ENCODE measurements around the gene STAP2.
"Not testable (repeated sequence)": the region's sequence is repeated elsewhere in the genome, so short reads cannot be mapped to it uniquely, and the experiment has no call there.

The STAP2 gene

DNA sequence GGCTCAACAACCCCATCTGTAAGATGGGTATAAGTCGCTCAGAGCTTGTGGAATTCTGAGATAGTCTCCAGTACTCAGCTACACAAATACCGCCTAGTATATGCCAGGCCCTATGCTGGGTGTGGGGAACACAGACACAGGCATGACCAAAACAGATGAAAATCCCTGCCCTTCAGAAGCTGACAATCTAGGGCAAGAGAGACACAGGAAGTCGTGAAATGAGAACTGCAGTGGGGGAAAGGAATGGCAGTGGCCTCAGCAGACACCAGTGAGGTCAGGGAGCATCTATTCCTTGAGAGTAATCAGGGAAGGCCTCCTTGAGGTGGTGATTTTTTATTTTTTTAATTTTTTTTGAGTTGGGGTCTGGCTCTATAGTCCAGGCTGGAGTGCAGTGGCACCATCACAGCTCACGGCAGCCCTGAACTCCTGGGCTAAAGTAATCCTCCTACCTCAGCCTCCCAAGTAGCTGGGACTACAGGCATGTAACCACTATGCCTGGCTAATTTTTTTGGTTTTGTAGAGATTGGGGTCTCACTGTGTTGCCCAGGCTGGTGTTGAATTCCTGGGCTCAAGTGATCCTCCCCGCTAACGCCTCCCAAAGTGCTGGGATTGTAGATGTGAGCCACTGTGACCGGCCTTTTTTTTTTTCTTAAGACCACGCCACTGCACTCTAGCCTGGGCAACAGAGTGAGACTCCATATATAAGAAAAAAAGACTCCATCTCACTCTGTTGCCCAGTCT is 39.6 kb downstream of the STAP2 start:
- DNase-seq (ENCODE audit: low read depth in 3 of 3), result no peak

DNA sequence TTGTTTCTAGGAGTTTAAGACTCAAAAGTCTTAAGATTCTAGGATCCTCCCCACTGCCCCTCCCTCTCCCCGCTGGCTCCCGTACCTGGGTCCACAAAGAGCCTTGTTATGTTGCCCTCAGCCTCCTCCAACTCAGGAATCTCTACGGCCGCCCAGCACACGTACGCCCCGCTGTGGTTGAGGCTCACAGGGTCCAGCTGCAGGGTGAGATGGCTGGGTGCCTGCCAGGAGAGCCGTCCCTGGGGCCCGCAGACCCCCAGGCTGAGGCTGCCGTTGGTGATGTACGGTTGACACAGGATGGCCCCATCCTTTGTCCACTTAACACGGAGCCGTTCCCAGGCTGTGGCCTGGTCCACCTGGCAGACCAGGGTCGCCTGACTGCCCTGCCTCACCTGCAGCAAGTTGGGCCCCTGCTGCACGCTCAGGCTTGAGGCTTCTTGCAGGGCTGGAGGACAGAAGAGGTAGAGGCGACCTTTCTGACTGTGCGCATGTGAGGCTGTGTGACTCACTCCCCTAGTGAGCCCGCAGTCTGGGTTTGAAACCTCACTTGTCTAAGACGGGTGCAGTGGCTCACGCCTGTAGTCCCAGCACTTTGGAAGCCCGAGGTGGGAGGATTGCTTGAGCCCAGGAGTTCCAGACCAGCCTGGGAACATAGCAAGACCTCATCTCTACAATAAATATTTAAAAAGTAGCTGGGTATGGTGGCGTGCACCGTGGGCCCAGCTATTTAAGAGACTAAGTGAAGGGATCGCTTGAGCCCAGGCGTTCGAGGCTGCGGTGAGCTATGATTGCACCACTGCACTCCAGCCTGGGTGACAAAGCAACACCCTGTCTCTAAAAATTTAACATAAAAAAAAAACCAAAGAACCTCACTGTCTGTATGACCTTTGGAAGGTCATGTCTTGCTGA is 40.5 kb downstream of the STAP2 start:
- peak in 1 of 3 experiments; percentile 38 for DNase-seq (ENCODE audit: low read depth in 3 of 3)

DNA sequence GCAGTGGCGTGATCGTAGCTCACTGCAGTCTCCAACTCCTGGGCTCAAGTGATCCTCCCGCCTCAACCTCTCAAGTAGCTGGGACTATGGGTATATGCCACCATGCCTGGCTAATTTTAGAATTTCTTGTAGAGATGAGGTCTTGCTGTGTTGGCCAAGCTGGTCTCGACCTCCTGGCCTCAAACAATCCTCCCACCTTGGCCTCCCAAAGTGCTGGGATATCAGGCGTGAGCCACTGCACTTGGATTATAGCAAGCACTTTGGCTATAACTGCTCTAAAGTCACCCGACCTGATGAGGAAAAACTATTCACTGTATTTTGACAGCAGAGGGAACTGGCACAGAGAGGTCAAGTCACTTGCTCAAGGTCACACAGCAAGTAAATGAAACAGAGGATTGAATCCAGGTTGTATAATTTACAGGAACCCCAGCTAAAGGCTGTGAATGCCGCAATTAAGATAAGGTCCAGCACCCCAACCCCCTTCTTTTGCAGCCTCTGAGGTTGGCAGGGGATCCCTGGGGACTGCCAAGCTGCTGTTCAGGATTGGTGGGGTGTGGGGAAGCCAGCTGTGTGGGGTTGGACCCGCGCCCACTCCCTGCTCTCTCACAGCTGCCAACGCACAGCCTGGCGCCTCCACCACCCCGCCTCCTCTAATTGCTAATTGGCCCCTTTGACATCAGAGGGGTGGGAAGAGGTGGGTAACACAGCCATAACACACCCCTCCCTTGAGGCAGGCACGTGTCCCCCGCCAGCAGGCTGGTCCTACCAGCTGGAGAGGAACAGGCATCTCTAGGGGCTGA is 42.5 kb downstream of the STAP2 start:
- no peak for DNase-seq (ENCODE audit: low read depth in 3 of 3)

DNA sequence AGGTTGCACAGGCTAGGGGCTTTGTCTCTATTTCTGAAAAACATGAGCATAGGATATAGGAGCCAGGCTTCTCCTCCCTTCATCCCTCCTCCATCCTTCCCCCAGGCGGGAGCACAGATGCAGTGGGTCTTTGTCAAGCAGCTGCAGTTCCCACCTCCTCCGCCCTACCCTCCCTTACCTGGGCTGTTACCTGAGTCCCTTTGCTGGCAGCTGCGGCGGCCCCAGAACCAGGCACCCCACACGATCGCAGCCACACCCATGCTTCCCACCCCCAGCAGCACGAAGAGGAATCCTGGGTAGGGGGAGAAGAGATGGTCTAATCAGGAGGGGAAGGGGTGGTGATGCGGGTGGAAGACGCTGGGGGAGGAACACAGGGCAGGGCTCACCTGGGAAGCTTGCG is 44.2 kb downstream of the STAP2 start:
- no peak for DNase-seq (ENCODE audit: low read depth in 3 of 3)

DNA sequence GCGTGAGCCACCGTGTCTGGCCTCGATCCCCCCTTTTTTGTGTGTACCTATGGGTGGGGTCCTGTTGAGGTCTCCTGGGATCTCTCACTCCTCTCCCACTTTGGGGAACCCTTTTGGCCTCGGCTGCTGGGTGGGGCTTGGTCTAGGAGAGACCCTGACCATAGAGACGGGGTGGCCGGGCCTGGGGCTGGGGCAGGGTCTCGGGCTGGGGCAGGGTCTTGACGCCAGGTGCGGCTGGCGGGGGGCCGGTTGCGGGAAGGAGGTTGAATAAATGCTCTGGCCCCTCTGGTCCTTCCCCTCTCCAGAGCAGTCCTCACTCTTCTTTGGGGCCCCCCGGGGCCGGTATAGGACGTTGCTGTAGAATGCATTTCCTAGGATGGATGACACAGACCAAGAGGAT is 46.1 kb downstream of the STAP2 start:
- no peak for DNase-seq (ENCODE audit: low read depth in 3 of 3)

DNA sequence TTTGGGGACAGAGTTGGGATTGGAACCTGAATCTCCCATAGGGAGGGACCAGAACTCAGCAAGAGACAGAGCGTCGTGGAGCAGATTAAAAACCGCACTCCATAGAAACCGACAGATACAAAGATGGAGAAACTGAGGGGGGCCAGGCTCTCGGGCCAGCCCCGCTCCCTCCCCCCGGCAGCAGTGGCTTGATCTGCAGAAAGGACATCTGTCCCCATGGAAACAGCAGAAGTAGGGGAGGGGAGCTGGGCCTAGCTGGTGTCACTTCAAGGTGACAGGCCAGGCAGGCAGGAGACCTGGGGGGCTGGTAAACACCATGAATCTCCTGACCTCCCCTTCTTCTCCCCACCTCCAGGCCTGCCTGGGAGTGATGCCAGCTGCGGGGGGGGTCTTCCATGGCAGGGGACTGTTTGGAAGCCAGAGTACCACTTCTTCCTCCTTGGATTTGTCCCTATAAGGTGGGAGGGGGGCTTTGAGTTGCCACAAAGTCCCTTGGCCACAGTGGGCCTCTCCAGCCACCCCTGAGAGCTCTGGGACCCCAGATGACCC is 47.4 kb downstream of the STAP2 start:
- DNase-seq (ENCODE audit: low read depth in 3 of 3), result no peak

DNA sequence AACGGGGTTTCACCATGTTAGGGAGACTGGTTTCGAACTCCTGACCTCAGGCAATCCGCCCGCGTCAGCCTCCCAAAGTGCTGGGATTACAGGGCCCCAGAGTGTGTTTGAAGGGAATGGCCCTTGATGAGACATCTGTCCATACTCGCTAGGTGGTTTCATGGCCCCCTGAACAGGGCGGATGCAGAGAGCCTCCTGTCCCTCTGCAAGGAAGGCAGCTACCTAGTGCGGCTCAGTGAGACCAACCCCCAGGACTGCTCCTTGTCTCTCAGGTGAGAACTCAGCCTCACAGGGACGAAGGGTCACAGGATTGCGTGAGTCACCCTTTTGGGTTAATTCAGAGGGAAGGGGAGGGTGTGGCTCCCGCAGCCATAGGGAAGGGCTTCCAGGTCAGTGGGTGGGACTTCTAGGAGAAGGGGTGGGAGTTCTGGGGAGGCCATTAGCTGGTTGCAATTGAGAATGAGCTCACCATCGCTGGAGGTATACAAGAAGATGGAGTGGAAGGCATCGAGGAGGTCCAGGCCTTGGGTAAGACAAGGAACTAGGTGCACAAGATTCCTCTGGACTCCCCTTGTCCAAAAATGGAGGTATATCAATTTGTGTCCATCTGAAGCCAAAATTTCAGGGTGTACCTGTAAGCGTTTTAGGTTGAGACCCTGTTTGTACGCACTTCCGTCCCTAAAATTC is 50.4 kb downstream of the STAP2 start:
- no peak for DNase-seq (ENCODE audit: low read depth in 3 of 3)

DNA sequence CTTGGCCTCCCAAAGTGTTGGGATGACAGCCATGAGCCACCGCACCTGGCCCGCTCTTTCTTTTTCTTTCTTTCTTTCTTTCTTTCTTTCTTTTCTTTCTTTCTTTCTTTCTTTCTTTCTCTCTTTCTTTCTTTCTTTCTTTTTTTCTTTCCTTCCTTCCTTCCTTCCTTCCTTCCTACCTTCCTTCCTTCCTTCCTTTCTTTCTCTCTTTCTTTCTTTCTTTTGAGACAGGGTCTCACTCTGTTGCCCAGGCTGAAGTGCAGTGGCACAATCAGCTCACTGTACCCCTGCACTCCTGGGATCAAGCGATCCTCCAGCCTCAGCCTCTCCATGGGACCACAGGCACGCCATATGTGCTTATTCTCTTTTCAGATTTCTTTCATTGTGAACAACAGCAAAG is 52.5 kb downstream of the STAP2 start:
- not testable (repeated sequence) for DNase-seq (ENCODE audit: low read depth in 3 of 3)

DNA sequence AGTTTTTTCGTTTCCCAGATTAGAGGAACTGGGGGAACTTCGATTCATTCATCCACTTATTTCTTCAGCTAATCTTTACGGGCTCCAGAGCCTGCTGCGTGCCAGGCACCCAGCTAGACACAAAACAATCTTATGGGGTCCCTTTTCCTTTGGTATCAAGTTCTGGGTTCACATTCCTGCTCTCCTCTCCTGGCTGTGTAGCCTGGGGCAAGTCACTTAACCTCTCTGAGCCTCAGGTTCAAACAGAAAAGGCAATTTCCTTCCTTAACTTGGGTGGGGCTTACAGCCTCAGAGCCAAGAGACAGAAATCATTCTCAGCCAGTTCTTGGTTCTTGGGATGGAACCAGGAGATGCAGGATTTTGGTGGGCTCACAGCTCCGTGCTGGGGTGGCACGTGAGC is 53.7 kb downstream of the STAP2 start:
- no peak for DNase-seq (ENCODE audit: low read depth in 3 of 3)

DNA sequence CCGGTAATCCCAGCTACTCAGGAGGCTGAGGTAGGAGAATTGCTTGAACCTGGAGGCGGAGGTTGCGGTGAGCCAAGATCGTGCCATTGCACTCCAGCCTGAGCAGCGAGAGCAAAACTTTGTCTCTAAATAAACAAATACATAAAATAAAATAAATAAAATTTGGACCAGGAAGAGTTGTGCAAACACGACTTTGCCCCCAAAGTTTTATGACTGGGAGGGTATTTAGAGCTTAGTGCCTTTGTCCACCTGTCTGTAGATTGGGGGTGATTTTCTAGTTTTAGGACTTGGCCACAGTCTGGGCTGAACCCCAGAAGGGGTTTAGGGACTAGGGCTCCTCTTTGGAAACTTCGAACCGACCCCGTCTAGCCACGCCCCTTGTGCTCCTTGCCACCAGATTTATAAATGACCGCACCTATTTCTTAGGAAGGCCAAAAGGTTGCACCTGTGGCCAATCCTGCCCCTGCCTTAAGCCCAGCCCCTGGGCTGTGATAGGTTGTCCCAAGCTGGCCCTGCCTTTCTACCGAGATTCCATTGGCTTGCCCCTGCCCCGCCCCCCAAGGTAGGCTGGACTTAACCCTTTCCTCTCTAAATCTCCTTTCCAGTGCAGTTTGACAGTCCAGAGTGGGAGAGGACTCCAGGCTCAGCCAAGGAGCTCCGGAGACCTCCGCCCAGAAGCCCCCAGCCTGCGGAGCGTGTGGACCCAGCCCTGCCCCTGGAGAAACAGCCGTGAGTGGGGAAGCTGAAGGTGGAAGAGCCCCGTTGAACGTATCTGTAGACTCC is 54.3 kb downstream of the STAP2 start:
- DNase-seq (ENCODE audit: low read depth in 3 of 3), result no peak

DNA sequence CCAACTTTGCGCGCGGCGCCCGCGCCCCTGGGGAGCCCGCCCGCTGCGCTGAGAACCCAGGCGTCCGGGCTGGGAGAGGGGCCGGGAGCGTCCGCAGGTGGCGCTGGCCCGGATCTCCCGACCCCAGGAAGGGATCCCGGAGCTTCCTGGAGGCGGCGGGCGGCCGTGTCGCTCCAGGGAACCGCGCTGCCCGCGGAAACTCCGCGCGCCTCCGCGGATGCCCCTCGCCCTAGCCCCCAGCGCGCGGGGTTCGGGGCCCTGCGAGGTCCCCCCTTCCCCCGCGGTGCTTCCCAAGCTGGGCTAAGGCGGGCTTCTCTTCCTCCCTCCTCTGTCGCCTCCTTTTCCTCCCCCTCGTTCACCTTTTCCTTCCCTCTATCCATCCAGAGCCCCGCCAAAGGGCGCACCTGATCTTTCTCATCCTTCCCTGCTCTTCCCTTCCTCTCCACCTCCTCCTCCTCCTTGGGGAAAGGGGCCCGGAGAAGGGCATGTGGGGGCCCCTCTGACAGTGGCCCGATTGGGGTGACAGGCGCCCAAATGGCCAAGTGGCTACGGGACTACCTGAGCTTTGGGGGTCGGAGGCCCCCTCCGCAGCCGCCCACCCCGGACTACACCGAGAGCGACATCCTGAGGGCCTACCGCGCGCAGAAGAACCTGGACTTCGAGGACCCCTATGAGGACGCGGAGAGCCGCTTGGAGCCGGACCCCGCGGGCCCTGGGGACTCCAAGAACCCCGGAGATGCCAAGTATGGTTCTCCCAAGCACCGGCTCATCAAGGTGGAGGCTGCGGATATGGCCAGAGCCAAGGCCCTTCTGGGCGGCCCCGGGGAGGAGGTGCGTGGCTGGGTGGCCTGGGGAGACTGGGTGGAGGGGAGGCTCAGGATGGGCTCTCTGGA is 58.9 kb downstream of the STAP2 start:
- DNase-seq (ENCODE audit: low read depth in 3 of 3), result no peak

DNA sequence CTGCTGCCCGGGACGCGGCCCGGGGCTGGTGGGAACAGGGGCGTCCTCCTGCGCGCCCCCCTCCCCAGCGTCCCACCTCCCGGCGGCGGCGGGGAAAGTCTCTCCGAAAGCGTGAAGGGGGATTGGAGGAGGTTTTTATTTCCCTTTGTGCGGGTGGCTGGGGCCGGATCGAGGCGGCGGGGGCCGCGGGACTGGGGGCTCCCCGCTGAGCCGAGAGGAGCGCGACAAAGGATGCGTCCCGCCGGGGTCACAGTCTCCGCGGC is 59.4 kb downstream of the STAP2 start:
- DNase-seq (ENCODE audit: low read depth in 3 of 3), result no peak

DNA sequence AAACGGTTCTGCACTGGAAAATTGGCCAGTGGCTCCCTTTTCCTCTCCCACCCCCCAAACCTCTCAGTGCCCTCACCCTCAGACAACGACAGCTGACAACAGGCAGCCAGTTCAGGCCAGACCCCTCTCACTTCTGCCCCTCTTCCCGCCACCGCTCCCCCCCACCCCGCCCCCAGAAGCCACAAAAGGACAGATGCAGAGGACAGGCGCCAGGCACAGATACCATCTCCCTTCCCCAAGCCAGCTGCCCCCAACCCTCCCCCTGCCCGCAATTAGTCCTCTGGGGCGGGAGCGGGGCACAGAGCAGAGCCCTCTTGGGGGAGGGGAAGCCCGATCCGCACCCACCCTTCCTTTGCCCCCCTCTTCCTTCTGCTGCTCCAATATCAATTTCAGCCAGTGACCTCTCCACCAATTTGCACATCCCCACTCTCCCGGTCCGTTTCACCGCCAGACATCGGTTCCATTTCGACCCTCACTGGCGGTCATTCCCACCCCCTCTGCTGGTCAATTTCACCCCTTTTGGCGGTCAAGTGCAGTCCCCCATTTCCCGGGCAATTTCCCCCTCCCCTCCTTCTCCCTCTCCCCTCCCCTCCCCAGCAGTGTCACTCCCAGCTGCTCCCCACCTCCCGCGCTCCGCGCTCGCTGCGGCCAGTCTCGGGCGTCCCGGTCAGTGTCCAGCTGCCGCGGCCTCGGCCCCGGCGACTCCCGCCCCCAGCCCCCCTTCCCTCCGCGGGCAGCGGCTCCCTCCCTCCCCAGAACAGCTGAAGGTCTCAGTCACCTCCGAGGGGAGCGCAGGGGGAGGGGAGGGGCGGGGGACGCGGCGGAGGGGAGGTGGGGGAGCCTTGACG is 60.0 kb downstream of the STAP2 start, which contains the start of gene SHD:
SHD (plus strand) TSS at position 848 of the 848 bp plus-strand sequence. CDS start 798 bp downstream, outside the sequence.
- DNase-seq (ENCODE audit: low read depth in 3 of 3), result no peak

DNA sequence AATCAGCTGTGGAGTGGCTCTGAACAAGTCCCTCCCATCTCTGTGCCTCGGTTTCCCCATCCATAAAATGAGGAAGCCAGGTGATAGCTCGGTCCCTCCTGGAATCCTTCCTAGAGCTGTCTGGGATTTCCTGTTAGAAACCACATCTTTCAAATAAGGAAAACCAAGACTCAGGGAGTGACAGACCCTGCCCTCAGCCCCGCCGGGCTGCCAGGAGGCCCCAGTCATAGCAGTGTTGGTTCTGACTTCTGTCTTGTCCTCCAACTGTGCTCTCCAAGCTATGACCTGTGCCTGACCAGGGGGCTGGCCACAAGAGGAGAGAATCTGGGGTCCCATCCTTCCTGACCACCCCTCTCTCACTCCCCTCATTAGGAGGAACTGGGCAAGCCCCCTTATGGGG is 60.6 kb downstream of the STAP2 start:
- no peak for DNase-seq (ENCODE audit: low read depth in 3 of 3)

DNA sequence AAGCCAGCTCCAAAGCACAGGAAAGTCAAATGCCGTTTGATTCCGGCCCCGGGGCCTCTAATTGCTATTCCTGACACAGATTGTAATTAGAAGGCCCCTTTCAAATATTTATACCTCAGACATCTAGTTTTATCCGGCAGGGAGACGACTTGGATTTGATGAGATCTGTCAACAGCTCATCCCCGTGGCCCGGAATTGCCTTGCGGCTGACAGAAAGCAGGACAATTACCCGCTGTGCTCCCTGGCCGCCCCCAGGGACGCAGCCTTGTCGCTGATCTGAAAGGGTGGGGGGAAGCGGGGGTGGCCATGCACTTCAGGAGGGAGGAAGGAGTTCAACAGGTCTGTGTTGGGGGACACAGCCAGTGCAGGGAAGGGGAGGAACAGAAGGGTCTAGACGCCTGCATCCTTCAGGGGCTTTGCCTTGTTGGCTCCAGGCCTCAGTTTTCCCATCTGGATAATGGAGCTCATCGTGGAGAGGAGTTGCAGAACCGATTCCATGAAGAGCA is 61.4 kb downstream of the STAP2 start:
- no peak for DNase-seq (ENCODE audit: low read depth in 3 of 3)

DNA sequence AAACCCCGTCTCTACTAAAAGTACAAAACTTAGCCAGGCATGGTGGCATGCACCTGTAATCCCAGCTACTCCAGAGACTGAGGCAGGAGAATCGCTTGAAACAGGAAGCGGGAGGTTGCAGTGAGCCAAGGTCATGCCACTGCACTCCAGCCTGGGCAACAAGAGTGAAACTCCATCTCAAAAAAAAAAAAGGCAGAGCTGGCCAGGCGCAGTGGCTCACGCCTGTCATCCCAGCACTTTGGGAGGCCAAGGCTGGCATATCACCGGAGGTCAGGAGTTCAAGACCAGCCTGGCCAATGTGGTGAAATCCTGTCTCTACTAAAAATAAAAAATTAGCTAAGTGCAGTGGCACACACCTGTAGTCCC is 64.3 kb downstream of the STAP2 start:
- not testable (repeated sequence) for DNase-seq (ENCODE audit: low read depth in 3 of 3)
